ENCODE data around the gene HCK.

The HCK gene

DNA sequence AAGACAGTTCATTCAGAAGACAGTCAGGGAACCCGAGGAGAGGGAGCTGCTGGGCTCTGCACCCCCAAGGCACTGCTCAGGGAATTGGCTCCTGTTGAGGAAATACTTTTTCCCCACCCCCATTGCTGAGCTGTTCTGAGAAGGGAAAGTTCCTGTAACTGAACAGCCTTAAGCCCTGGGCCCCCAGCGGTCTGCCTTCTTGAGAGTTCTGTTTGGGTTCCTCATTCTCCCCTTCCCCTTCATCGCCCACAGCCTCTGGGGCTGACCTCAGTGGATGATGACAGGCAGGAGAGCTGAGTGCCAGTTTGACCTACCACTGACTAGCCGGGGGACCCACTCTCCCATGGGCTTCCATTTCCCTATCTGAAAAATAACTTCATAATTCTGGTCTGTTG lies 10.7 kb downstream of the HCK start:
- DNase-seq (ENCODE audit: low read depth) = no peak

DNA sequence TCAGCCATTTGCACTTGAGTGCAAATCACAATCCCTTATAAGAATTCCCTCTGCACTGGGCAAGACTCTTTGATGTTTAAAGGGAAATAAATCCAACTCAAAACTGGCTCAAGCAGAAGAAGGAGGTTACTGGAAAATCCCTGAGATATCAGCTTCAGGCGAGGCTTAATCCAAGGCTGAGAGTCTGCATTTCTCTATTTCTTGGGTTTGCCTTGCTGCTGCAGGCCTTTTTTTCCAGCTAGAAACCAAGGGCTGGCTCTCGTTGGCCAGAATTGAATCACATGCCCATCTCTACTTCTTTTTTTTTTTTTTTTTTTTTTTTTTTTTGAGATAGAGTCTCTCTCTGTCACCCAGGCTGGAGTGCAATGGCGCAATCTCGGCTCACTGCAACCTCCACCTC lies 11.7 kb downstream of the HCK start:
- DNase-seq (ENCODE audit: low read depth) = no peak

DNA sequence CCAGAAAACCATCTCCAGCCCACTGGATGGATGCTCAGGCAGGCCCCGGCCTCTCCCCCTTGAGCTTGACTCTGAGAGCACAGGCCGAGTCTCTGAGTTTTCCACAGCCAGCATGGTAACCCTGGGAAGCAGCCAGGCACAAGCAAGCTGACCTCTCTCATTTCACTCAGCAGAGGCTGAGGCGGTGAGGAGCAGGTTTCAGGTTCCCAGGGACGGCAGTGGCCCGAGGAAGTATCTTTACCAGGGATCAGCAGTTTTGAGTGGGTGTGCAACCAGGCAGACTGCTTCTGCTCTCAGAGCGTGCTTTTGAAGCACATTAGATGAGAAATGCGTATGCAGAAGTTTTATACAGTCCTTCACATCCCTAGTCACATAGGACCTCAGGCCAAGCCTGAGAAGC lies 12.6 kb downstream of the HCK start:
- no peak for DNase-seq (ENCODE audit: low read depth)

DNA sequence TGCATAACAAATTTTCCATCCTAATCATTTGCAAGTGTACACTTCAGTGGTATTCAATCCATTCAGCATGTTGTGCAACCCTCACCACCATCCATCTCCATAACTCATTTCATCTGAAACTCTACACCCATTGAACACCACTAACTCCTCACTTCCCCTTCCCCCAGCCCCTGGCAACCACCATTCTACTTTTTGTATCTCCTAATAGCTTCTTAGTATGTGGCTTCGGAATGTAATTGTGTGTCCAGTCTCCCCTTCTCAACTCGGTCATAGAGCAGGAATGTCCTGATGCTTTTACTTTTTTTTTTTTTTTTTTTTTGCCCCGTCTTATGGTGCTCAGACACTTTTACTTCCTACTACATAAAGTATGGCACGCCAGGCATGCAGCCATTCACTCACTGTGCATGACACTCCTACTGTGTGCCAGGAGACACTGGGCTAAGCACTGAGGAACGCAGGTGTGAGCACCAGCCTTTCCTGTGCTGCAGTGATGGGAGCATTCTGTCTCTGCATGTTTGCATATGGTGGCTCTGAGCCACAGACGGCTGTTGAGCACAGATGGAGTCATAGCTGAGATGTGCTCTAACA lies 15.3 kb downstream of the HCK start:
- no peak for DNase-seq (ENCODE audit: low read depth)

DNA sequence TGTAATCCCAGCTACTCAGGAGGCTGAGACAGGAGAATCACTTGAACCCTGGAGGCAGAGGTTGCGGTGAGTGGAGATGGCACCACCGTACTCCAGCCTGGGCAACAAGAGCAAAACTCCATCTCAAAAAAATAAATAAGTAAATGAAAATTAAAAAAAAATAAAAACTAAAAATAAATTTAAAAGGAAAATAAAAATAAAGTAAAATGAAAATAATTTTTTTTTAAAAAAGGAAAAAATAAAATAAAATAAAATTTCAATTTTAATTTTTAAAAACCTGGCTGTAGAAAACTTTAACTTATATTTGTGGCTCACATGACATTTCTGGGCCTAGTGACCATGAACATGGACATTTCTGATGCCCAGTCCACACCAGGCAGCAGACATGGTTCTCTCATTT lies 16.1 kb downstream of the HCK start:
- DNase-seq (ENCODE audit: low read depth) = no peak

DNA sequence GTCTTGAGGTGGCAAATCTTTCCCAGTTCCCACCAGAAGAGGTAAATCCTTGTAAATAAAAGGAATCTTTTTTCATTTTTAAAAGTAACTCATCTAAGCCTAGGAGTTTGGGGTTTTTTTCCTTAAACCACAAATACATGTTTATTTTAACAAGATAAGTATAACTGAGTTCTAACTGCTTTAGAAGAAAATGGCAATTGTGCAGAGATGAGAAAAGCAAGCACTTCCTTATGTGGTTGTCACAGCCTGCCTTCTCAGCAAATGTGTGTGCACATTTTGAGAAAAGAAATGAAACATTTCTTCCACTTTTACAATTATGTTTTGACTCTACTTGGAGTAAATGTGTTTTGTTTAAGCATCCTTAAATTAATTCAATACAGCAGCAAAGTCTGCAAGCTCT lies 17.7 kb downstream of the HCK start:
- no peak for DNase-seq (ENCODE audit: low read depth)

DNA sequence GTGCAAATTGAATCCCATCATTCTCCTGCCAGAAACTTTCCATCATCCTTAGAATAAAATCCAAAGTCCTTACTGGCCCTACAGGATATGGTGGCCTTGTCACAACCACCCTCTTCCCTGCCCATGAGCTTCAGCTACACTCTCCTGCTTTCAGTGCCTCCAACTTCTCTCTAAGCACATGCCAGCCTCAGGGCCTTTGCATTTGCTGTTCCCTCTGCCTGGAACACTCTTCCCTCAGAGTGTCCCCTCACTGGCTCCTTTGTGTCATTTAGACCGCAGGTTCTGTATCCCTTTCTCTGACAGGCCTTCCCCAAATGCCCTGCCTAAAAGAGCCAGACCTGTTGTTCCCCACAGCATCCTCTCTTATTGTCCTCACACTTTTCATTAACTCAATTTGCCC lies 18.2 kb downstream of the HCK start:
- DNase-seq (ENCODE audit: low read depth) = no peak

DNA sequence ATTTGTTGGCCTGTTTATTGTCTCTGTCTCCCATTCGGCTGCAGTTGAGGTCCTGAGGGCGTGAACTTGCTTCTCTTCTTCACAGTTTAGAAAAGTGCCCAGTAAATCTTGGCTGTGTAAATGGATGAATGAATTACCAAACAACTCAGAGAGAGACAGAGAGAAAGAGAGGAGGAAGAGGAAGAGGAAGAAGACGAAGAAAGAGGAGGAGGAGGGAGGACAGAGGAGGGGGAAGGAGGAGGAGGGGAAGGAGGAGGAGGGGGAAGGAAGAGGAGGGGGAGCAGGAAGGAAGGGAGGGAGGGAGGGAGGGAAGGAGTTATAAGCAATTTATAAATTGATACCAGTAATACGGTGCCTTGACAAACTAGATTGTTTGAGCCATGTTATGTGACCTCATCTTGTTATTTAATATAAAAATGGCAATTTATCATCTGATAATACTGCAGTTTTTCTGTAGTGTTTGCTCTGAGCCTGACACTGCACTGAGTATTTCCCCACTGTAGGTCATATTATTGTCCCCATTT lies 18.7 kb downstream of the HCK start:
- no peak for DNase-seq (ENCODE audit: low read depth)

DNA sequence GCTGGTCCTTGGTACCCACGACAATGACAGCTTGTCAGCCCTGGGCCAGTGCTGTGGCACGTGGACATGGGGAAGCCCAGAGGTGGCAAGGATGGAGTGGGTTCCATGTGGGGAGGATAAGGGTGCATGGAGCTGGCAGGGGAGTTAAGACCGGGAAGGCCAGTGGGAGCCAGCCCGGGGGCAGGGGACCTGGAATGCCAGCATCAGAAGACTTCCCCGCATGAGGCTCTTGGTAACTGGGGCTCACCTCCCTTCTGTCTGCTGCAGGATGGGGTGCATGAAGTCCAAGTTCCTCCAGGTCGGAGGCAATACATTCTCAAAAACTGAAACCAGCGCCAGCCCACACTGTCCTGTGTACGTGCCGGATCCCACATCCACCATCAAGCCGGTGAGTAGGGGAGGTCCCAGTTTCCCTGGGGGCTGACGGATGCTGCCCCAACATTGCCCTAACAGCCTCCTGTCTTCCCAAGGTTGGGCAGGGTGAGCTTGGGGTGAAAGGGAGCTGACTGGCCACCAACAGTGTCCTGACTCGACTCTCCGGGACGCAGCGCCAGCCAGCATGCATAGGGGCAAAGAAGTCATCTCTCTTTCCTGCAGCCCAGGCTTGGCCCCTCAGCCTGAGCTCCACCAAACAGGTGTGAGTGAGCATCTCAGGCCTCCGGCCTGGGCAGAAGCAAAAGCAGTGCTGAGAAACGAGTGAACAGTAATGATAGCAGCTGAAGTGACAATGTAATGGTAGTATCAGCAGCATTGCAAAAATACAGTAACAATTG lies 19.5 kb downstream of the HCK start:
- no peak for DNase-seq (ENCODE audit: low read depth)

DNA sequence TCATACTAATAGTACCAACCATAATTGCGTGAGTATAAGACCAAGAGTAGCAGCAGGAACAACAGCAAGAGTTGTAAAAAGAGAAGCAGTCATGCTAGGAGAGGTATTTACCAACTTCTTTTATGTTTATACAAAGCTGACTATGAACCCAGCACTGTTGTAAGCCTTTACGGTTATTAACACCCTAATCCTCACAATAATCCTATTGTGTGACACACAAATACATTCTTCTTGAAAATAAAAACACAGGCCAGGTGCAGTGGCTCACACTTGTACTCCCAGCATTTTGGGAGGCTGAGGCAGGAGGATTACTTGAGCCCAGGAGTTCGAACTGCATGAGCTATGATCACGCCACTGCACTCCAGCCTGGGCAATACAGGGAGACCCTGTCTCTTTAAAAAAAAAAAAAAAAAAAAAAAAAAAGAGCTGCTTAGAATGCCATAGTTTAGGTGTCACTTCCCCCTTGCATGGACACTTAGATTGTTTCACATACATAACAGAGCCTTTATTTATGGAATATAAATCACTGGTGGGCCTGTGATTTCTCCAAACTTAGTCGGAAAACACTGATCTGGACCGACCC lies 20.2 kb downstream of the HCK start:
- DNase-seq (ENCODE audit: low read depth) = no peak

DNA sequence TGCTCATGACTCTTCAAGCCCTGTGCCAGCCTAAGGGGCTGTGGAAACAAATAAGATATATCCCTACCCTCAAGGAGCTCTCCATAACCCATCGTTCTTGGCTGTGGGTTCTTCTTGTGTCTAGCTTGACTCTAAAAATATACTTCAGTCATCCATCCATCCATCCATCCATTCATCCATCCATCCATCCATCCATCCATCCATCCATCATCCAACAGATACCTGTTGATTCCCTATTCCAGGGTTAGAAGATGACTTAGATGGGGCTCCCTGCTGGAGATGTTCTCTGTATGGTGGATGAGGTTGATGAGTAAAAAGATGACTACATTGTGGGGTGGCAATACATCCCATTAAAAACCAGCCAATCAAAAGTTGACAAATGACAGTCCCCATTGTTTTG lies 23.5 kb downstream of the HCK start:
- no peak for DNase-seq (ENCODE audit: low read depth)

DNA sequence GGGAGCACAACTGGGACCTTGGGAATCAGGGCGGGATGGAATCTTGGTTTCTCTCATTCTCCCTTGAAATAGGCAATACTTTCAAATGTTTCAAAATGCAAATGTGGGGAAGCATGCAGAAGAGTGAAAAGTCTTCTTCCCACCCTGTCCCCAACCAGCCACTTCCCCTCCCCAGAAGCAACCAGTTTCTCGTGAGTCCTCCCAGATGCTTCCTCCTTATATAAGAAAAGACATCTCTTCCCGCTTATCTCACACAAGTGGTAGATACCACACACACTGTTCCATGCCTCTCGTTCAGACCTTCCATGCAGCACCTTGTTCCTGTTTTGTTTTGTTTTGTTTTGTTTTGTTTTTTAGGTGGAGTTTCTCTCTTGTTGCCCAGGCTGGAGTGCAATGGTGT lies 25.1 kb downstream of the HCK start:
- no peak for DNase-seq (ENCODE audit: low read depth)

DNA sequence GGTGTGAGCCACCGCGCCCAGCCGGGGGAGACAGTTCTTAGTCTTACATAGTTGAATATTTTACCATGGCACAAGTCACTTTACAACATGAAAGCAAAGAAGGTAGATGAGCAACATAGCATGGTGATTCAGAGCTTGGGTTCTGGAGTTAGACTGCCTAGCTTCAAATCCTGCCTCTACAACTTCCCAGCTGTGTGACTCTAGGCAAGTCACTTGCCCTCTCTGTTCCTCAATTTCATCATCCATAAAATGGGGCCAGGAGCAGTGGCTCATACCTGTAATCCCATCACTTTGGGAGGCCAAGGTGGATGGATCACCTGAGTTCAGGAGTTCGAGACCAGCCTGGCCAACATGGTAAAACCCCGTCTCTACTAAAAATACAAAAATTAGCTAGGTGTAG lies 26.3 kb downstream of the HCK start:
- no peak for DNase-seq (ENCODE audit: low read depth)

DNA sequence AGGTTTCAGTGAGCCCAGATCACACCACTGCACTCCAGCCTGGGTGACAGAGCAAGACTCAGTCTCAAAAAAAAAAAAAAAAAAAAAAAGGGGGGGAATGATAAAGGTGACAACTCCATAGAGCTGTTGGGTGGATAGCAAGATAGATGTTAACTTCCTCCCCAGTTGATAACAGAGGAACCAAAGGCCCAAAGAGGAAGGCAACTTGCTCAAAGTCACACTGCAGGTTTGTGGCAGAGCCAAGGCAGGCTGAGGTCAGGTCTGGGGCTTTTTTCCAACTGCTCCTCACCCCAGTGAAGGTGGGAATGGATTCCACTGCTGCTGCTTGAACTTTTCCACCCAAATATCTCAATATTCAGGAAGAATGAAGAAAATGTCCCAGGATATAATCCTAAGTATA lies 26.7 kb downstream of the HCK start:
- DNase-seq (ENCODE audit: low read depth) = no peak

DNA sequence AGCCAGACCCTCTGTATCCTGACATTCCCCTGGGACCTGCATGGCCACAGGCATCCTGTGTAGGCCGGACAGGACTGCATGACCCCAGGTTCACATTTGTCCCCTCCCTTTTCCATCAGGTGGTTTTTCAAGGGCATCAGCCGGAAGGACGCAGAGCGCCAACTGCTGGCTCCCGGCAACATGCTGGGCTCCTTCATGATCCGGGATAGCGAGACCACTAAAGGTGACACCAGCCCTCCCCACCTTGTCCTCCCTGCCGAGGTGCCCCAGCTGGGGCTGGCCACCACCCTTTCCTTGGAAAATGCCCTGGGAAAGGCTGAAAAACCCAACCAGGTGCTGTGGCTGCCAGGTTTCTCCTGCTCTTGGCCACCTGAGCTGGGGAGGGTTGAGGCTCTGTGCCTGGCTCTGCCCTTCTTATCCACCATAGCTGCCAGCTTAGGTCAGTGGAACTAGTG lies 27.6 kb downstream of the HCK start:
- no peak for DNase-seq (ENCODE audit: low read depth)

DNA sequence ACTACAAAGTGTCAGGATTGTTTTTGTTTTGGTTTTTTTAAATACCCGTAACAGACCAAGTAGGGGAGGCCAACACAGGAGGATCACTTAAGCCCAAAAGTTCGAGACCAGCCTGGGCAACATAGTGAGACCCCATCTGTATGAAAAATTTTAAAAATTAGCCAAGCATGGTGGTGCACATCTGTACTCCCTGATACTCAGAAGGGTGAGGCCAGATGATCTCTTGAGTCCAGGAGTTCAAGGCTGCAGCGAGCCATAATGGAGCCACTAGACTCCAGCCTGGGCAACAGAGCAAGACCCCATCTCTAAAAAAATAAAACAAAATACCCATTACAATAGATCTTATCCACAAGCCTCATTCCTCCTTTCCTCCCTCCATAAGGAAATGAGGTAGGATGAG lies 28.7 kb downstream of the HCK start:
- no peak for DNase-seq (ENCODE audit: low read depth)

DNA sequence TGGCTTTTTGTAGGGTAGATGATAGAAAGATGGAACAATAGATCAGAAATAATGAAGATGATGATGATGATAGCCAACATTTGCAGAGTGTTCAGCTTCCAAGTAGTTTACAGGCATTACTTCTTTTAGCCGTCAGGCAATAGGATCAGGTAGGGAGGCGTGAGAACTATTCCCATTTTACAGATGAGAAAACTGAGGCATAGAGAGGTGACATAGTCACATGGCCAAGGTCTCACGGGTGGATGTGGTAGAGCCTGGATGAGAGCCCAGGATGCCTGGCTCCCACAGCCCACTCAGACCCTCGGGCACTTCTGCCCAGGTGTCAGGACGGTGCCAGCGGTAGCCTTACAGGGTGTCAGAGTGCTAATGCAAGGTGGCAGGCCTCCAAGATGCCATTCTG lies 31.4 kb downstream of the HCK start:
- no peak for DNase-seq (ENCODE audit: low read depth)

DNA sequence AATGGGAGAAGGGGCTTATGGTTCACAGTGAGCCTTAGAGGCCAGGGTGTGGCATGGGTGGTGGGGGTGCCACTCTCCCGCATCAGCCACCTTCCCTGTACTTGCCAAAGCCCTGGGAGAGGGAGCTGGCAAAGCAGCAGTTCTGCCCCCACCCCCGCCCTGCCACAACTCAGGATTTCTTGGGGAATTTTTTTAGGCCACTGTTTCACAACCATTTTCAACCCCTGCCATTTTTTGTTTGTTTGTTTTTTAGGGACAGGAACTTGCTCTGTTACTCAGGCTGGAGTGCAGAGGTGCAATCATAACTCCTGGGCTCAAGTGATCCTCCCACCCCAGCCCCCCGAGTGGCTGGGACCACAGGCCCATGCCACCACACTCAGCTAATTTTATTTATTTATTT lies 35.0 kb downstream of the HCK start:
- no peak for DNase-seq (ENCODE audit: low read depth)

DNA sequence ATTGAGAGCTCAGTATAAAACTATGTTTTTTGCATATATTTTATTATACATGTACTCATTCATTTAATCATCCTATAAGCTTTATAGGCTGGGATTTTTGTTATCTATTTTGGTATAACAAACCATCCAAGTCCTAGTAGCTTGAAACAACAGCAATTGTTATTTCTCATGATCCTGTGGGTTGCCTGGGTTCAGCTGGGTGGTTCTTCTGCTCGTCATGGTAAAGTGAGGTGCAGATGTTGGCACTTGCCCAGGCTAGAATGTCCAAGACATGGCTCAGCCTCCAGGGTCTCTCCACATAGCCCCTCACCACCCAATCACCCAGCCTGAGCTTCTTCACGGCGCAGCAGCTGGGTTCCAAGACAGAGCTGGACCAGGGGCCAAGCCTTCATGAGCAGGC lies 36.7 kb downstream of the HCK start:
- no peak for DNase-seq (ENCODE audit: low read depth)

DNA sequence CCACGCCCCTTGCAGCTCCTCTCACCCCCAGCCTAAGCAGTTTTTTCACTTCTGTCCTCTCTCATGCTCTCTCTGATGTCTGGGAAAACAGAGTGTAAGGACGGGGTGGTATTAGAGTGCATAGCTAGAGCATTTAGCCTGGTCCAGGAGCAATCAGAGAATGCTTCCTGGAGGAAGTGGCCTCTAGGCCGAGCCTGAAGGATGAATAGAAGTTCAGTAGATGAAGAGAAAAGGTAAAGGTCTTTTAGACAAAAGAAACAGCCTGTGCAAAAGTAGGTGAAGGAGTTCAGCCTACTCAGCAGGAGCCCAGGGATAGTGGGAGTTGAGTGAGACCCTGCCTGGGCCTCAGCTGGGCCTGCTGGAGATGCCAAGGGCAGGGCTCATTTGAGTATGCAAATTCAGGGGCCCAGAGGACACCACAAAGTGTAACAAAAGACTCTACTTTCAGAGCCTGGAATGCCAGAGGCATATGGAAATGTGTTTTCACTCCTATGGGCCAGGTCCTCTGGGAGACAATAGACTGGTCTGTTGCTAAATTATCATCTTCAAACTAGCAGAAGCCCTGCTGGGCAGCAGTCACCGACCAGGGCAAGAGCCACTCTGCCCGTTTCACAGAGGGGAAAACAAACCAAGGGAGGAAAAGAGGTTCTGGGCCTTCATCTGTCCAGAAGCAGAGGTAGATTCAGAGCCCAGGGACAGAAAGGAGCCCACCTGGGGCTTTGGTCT lies 37.8 kb downstream of the HCK start:
- no peak for DNase-seq (ENCODE audit: low read depth)

DNA sequence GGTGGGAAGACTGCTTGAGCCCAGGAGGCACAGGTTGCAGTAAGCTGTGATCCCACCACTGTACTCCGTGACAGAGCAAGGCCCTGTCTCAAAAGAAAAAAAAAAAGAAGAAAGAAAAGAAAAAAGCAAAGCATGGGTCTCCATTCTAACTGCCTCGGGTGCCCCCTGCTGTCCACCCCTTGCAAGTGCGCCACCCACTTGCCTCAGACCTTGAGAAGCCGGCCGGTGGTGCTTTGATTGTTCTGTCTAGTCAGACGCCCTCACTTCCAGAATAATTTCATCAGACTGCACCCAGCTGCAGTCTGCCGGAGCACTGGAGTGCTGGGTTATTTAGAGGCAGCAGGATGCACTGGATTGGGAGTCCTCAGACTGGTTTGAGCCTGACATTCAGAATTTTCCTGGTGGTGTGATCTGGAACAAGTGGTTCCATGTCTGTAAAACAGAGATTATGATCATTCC lies 39.9 kb downstream of the HCK start:
- DNase-seq (ENCODE audit: low read depth) = peak; percentile 59

DNA sequence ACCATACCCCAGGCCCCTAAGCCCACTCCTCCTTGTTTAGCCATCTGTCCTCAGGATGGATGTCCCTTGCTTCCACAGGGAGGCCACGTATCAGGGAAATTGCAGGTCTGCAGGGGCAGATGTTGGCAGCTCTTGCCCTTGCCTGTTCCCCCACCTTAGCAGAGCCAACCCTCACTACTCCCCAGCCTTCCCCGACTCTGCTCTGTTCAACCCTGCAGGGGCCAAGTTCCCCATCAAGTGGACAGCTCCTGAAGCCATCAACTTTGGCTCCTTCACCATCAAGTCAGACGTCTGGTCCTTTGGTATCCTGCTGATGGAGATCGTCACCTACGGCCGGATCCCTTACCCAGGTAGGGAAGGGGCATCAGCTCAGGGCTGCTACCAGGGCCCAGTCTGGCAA lies 46.7 kb downstream of the HCK start:
- DNase-seq (ENCODE audit: low read depth) = no peak
